Measurements from ENCODE around the gene ERC2.

Gene ERC2

DNA sequence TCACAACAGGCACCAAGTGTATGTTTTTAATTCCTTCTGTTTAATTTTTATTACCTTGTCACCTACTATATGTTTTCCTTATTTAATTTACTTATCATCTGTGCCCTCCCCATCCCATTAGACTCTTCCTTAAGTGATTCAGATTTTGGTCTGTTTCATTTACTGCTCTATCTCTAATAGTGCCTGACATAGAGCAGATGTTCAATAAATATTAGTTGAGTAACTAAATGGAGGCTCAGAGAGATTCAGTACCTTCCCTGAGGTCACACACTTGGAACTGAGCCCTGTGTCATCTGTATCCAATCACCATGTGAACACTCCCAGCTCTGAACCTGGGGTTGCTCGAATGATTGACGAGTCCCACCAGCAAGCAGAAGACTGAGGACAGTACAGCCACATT is 663.1 kb downstream of the ERC2 start:
- no peak for DNase-seq (ENCODE audit: low read depth in 2 of 3, low spot score in 2 of 3)

DNA sequence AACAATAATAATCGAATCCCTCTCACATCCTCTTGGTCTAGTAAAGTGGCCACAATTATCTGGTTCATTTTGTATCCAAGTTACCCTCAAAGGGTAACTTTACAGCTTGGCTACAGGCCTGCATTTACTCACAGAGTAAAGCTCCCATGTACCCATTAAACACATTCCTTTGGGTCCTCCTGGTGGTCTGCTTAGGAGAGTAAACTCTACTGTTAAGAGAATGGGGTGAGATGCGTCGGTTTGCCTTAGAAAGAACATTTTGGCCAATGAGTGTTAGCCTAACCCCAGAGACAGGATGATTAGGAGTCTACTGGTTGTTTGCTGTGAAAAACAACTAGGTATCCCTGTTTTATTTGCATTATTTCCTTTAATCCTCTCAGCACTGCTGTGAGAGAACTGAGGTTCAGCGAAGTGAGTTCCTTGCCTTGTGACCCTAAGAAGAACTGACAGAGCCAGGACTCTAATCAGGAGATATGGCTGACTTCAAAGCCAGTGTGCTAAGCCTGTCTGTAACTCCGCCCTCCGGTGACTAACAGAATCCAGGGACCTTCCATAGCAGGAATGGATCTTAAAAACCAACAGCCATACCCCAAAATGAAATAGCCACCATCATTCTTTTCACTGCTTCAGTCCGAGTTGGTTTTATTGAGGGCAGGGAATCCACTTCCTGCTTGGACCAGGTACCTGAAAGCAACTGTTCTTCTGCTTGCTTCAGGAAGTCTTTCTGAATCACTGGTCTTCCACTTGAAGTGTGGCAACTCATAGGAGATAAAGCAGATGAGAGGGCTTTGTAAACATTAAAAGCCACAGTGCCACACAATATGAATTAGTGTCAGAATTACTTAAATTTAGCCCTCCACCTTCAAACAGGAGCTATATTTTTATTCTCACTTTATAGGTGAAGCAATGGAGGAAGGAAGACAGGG is 663.8 kb downstream of the ERC2 start:
- DNase-seq (ENCODE audit: low read depth in 2 of 3, low spot score in 2 of 3) = no peak

DNA sequence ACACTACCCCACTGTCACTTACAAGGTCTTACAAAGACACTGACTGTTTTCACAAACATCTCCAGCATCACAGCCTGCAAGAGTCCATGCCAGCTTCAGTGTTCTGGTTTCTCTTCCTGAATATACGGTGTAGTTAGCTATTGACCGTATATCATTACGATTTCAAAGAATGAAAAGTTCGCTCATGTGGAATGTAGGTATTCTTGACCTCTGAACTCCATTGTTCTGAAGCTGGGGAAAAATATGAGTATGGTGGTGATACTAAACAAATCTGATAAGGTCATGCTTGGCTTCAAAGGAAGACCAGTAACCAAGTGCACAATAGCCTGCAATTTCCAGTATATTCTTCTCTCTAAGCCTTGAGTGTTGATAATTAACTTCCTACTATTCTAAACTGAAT is 665.5 kb downstream of the ERC2 start:
- no peak for DNase-seq (ENCODE audit: low read depth in 2 of 3, low spot score in 2 of 3)

DNA sequence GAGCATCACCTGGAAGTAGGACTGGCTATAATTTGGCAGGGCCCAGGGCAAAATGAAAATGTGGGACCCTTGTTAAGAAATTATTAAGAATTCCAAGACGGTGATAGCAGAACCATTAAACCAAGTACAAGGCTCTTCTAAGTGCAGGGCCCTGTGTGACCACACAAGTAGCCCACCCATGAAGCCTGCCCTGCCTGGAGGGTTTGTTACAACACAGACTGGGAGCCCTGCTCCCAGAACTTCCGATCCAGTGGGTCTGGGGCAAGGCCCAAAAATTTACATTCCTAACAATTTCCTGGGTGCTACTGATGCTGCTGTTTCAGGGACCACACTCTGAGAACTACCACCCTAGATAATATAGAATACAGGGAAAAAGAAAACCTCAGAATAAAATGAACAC is 666.6 kb downstream of the ERC2 start:
- no peak for DNase-seq (ENCODE audit: low read depth in 2 of 3, low spot score in 2 of 3)

DNA sequence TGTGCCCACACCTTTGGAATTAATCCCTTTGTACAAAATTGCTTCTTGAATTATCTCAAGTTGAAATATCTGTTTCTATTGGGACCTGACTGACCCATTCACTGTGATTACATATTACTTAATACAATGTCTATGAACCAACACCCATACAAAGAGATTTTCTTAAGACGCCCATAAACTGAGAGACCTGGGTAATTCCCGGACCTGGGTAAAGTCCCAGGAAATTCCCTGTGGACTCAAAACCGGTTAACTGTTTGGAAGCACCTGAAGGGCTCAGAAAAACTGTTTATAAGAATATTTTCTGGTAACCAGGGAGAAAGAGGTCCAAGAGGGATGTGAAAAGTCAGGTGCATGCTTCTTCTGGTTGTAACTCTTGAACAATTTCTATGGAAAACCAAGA is 667.2 kb downstream of the ERC2 start:
- no peak for DNase-seq (ENCODE audit: low read depth in 2 of 3, low spot score in 2 of 3)

DNA sequence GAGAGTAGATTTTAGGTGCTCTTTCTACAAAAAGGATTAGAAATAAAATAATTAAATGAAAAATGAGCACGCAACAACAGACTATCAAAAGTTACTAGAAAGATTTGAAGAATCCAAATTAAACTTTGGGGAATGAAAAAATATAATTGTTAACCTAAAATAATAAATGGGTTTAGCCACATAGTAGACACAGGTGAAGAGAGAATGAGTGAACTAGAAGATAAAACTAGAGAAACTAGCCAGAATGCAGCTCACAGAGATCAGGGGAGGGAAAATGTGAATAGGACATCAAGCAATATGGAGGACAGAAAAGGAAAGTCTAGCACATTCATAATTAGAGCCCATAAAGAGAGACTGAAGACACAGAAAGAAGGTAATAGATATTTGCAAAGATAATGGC is 670.5 kb downstream of the ERC2 start:
- no peak for DNase-seq (ENCODE audit: low read depth in 2 of 3, low spot score in 2 of 3)

DNA sequence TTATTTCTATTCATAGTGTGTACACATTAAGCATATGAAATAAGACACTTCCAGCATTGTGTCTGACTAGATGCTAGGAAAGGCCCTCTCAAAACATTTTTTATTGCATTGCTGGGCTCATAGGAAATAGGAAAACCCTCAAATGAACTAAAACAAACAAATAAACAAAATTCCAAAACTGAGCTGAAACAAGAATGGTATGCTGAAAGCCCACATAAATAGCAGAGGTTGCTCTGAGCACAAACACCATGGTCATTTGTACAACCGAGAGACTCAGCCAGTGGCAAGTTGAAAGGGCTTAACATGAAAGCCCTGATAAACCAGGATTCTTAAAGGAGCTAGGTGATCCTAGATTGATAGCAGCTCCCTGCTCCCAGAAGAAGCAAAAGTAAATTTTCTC is 671.2 kb downstream of the ERC2 start:
- DNase-seq (ENCODE audit: low read depth in 2 of 3, low spot score in 2 of 3) = no peak

DNA sequence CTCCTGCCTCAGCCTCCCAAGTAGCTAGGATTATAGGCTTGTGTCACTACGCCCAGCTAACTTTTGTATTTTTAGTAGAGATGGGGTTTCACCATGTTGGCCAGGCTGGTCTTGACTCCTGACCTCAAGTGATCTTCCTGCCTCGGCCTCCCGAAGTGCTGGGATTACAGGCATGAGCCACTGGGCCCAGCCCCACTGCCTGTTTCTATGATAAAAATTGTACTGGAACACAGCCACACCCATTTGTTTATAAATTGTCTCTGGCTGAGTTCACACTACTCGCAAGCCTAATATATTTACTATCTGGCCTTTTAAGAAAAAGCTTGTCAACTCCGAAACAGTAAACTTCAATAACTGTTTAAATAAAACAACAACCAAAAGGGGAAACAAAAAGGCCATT is 671.7 kb downstream of the ERC2 start:
- DNase-seq (ENCODE audit: low read depth in 2 of 3, low spot score in 2 of 3) = no peak

DNA sequence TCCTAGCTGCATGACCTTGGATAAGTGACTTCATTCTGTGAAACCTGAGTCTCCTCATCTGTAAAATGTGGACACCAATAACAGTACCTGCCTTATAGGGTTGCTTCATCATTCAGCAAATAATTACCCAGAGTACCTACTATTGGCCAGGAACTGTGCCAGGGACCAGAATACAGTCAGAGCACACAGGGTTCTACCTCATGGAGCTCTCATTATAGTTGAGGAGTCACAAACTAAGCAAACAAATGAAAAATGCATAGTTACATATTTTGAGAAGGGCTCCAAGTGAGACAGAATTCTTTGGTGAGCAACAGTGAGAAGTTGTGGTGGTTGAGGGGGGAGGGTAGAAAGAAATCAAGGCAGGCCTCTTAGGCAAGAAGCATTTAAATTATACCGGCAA is 672.5 kb downstream of the ERC2 start:
- DNase-seq (ENCODE audit: low read depth in 2 of 3, low spot score in 2 of 3) = no peak

DNA sequence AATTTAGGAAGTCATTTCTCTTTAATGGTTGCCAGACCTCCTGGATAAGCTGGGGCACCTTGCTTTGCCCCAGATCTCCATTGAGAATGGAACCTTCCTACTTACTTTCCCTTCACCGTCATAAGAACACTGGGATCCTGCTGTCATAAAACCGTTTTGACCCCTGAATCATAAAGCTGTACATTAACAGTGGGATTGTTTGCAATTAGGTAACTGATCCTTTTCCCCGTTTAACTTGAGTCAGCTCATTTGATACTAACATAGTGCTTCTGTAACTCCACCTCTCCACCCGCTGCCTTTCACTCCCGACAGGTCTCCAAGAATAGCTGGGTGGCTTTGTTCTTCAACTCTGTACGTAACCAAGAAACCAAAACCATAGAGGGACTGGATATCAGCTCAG is 673.0 kb downstream of the ERC2 start:
- DNase-seq (ENCODE audit: low read depth in 2 of 3, low spot score in 2 of 3) = no peak

DNA sequence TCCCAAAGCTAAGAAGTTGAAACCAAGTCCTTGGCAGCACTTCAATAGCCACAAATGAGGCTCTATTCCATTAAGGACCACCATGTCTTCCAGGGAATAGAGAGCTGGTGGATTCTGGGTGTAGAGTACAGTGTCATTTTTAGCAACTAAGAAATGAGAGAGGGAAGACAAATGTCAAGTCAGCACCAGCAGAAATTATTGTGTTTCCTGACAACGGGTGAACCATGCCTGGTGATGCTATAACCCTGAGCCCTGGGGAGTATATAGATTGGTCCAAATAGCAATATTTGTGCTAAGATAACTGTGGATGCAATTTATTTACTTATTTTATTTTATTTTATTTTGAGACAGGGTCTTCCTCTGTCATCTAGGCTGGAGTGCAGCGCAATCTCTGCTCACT is 675.5 kb downstream of the ERC2 start:
- DNase-seq (ENCODE audit: low read depth in 2 of 3, low spot score in 2 of 3) = no peak

DNA sequence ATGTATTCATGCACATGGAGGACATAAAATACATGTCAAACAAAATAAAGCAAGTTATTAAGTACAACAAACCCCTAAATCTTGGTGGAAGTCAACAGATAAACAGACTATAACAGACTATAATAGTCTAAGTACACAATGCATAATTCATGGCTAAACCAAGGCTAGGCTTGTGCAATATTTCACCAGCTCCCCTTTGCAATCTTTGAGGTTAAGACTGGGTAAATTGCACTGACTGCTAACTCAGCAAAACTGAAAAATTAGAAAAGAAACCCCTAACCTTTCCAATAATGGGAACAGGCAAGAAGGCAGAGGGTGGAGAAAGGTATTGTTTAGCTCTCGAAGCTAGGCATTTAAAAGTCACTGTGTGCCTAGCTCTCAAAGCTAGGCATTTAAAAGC is 676.3 kb downstream of the ERC2 start:
- no peak for DNase-seq (ENCODE audit: low read depth in 2 of 3, low spot score in 2 of 3)

DNA sequence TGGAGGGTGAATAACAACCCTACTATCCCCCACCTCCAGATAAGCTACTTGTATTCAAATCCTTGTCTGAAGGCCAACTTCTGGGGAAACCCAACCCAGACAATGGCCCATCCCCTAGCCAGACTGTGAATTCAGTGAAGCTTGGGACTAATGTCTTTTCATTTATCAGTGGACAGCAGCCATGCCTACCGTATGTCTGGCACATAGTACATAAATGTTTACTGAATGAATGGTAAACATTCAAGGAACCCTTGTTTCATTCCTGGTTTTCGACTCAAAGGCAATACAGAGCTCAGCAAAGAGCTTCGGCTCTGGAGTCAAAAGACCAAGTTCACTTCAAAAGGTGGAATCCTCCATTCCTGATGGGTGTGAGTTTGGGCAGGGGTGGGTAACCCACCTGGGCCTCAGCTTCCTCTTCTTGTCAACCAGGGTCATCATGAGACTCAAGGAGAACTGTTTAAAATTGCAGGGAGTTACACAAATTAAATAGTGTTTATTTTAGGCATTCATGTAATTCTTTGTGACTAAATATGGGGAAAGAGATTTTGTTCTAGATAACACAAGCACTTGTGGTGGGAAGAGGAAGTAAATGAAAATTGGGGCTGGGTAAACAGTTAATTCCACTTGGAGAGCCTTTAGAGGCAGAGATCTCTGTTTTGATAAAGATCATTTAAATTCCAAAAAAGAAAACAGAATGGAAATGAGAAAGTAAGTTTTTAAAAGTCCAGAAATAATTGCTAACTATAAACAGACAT is 677.5 kb downstream of the ERC2 start:
- DNase-seq (ENCODE audit: low read depth in 2 of 3, low spot score in 2 of 3) = no peak

DNA sequence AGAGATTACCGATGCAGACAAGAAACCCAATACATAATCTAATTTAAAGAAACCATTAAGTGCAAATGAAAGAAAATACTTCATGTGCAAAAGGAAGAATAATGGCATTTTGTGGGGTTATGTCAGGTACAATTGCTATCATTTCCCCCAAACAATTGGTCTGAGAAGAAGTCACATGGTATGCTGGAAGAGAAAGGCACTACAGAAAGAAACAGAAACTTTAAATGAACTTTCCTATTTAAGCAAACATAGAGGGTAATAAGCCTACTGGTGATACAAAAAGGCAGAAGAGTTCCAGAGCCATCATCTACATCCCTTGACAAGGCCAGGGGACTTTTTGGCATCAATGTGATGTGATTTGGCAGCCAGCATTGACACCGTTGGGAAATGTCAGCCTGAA is 678.8 kb downstream of the ERC2 start:
- no peak for DNase-seq (ENCODE audit: low read depth in 2 of 3, low spot score in 2 of 3)

DNA sequence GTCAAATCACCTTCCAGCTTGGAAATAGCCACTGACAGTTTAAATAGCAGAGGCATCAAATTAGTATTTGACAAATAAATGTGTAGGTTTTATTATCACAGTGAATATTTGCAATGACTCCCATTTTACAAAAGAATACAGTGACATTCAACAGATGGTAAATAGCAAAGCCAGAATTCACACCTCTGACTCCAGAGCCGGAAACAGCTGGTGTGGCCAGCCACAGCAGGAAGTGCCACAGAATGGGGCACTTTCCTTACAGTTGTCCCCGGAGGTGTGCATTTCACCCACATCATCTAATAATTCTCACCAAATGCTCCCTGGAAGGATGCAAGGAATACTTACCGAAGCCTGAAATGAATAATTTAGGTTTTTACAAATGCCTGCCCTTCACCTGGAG is 685.5 kb downstream of the ERC2 start:
- no peak for DNase-seq (ENCODE audit: low read depth in 2 of 3, low spot score in 2 of 3)

DNA sequence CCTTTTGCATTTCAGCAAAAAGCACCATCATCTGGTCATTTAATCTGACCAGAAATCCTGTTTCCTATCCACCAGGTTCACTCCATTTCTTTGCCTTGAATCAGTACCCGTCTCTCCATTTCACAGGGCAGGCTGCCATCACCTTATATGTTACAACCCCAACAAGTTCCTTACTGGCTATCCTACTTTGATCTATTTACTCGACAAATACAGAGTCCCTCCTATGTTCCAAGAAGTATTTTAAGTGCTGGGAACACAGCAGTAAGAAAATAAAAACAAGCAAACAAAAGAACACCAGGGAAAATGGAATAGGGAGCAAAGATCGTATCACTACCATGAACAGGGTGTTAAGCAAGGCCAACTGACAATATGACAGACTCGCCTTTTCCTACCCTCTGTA is 685.9 kb downstream of the ERC2 start:
- DNase-seq (ENCODE audit: low read depth in 2 of 3, low spot score in 2 of 3) = no peak

DNA sequence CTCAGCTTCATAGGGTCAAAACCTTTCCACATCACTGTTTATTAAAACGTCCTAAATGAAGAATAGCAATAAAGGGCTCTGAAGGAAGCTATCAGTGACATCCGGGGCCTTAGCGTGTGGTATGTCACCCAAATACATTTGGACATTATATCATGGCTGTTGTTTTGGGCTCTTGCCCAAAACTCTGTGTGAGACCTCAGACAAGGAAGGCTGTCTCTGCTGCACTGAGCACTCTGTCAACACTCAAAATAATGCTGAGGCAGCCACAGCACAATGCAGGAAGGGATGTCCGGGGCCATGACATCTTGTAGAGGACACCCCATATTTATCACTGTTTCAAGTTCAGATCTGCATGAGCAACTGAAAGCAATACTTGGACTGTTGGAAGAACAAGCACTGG is 687.4 kb downstream of the ERC2 start:
- DNase-seq (ENCODE audit: low read depth in 2 of 3, low spot score in 2 of 3) = no peak

DNA sequence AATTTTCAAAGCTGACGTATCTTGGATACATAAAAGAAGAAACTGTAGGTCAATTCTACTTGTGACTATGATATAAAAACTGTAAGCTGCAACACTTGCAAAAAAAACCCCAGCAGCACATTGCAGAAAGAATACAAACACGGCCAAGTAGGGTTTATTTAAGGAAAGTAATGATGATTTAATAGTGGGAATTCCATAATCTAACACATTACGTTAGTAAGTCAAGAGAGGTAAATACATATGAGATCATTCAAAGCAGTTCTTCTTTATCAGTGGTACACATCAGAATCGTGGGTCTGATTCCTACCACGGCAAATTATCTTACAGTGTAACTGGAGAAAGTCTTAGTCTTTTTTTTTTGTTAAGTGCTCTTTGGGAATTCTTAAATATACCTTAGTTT is 688.7 kb downstream of the ERC2 start:
- DNase-seq (ENCODE audit: low read depth in 2 of 3, low spot score in 2 of 3) = no peak

DNA sequence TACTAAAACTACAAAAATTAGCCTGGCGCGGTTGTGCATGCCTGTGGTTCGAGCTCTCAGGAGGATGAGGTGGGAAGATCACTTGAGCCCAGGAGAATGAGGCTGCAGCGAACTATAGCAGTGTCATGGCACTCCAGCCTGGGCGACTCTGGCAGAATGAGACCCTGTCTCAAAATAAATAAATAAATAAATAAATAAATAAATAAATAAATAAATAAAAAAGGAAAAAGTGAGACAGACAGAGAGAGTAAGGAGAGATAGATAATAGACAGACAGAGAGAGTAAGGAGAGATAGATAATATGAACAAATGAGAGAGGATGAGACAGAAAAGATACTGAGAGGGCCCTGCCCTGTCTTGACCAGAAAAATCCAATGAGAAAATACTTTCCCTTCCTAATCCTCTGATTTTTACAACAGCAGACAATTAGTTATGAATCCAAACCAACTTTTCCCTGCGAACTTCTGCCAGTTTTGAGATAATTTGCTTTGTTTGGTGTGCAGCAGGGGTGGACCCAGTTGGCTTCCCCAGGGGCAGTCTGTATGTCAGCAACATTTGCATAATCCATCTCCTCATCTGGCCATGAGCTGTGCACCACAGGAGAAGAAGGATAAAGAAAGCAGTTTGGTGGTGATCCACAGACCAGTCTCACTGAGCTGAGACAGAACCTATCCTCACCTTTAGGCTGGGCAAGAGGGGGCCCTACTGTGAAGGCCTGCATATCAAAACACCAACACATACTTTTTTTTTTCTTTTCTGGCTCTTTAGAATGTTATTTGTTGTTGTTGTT is 692.7 kb downstream of the ERC2 start:
- no peak for DNase-seq (ENCODE audit: low read depth in 2 of 3, low spot score in 2 of 3)

DNA sequence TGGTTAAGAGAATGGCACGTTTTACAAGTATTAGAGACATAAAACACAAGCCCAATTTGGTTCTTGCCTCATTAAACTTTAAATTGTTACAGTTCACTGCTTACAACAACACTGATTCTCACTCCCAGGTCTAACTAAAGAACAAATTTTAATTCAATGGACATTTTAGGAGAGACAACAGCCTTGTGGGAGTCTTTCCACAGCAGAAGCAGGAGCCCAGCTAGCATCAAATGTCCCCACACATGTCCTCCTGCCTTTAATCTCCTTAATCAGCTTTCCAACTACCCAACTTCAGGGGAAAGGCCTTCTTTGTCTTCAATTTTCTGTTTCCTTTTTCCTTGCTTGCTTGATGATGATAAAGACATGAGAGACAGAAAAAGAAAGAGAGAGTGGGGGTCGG is 693.4 kb downstream of the ERC2 start:
- no peak for DNase-seq (ENCODE audit: low read depth in 2 of 3, low spot score in 2 of 3)

DNA sequence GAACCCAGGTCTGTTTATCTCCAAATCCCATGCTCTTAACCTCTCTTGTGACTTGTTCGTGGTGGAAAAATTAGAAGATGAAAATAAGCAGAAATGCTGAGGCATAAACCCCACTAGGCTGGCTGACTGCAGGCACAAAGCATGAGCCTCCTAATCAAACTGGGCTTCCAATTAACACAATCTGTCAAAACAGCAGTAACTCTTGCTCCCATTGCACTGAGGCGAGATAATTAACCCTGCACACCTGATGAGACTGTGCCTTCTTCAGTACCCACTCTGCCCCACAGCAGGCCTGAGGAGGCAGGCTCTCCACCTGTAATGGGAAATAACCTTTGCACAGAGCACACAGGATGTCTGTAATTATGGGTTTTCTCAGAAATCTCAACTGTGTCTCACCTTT is 696.8 kb downstream of the ERC2 start:
- no peak for DNase-seq (ENCODE audit: low read depth in 2 of 3, low spot score in 2 of 3)

DNA sequence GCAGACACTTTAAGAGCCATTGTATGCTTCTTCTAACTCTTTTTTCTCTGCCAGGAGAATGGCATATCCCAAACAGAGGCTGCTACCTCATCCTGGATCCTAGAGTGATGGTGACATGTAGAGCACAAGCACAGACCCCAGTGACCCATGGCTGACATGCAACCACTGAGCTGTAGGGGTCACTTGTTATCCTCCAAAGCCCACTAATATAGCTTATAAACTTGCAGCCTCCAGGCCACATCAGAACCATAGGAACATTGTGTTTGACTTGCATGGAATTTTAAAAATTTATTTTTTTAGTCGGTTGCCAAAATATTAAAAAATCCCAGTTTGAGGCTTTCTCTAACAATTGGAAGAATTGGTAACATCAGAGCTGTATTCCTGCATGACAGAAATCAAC is 698.2 kb downstream of the ERC2 start:
- DNase-seq (ENCODE audit: low read depth in 2 of 3, low spot score in 2 of 3) = no peak

All from activated CD8-positive, alpha-beta memory T cell treated with anti-CD3 and anti-CD28 coated beads for 48 hours (primary cell).